D341Med (cell line): ENCODE data around the gene DIAPH2.
"Not testable (repeated sequence)": the region's sequence is repeated elsewhere in the genome, so short reads cannot be mapped to it uniquely, and the experiment has no call there.

Experiments used
- DNase-seq: peaks from one replicate; pipeline ENCODE4 v3.0.0; 2012; ENCODE audit warnings: low spot score

The DIAPH2 gene

GRCh38 chrX:96833333-96833732, 148.7 kb downstream of the DIAPH2 start:
- no peak for DNase-seq

GRCh38 chrX:96834137-96834536, 149.5 kb downstream of the DIAPH2 start:
- DNase-seq = no peak

DNA sequence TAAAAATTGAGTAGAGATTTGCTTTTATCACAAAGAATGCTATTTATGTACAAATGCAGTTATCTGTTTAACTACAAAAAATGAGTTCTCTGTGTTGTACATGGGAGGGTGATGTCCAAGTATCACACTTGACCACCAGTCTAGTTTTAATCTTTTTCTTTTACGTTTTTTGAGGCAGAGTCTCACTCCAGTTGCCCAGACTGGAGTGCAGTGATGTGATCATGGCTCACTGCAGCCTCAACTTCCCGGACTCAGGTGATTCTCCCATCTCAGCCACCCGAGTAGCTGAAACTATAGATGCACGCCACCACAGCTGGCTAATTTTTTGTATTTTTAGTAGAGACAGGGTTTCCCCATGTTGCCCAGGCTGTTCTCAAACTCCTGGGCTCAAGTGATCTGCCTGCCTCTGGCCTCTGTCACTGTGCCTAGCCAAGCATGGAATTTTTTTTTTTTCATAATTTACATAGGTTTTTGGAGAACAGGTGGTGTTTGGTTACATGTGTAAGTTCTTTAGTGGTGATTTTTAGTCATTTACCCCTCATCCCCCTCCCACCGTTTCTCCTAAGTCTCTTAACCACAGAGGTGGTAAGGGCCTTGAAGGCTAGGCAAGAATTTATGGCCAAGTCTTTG, 151.1 kb downstream of the DIAPH2 start:
- no peak for DNase-seq

DNA sequence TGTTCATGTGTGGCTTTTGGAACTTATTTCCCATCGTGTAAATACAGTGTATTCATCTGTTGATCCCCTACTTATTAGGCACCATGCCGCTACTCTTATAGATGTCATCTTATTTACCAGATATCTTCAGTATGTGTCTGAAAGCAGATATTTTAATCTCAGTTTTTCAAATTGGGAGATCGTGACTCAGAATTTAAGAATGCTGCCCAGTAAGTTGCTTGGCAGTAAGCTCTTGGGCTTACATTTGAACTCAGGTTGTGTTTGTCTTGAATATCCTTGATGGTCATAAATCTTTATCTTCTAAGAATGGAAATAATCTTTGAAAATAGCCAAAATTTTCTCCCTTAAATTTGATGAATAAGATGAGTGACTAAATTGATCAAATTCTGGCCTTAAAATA, 153.2 kb downstream of the DIAPH2 start:
- no peak for DNase-seq

DNA sequence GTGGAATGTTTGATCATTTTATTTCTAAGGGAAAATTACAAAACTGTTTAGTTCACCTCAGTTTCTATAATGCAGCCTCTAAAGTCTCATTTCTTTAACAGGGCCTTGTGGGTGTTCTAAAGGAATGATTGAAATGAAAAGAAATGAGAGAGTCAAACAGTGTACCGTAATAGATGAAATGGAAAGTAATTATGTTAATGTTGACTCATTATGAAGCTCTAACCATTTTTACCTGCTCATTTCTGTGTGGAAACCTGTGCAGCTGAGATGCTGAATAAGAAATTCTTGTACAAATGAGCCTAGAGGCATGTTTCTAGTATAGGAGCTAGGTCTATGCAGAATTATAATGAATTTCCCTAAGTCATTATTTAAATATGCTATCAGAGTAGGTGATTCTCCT, 153.9 kb downstream of the DIAPH2 start:
- no peak for DNase-seq

- no peak for DNase-seq
Measured at GRCh38 chrX:96841325-96841724, 156.7 kb downstream of the DIAPH2 start.

DNA sequence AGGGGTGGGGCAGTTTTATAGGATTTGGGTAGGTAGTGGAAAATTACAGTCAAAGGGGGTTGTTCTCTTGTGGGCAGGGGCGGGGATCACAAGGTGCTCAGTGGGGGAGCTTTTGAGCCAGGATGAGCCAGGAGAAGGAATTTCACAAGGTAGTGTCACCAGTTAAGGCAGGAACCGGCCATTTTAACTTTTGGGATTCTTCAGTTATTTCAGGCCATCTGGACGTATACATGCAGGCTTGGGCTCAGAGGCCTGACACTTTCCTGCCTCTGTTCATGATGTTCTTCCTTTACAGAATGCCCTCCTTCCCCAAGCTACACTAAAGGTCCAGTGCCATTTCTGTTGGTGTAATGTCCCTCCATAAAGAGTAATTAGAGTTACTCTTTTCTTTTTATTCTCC, 157.2 kb downstream of the DIAPH2 start:
- not testable (repeated sequence) for DNase-seq

- no peak for DNase-seq
Measured at GRCh38 chrX:96843566-96843965, 158.9 kb downstream of the DIAPH2 start.

DNA sequence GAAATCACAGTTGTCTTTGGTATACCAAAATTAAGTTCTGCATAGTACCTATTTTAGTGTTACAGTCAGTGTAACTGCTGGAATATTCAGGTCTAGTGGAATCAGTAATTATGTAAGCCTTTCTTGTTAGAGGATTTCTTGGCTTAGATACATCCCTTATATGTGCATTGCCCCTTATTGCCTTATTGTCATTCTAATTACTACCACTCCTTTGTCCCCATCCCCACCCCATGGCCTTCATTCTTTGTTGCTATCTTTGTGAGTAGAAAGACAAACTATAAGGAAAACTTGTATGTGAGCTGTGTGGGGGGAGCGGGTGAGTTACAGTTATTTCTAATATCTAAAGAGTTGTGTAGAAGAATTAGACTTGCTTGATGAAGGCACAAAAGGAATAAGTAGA, 162.2 kb downstream of the DIAPH2 start:
- DNase-seq = no peak

GRCh38 chrX:96859422-96859821, 174.8 kb downstream of the DIAPH2 start:
- not testable (repeated sequence) for DNase-seq

DNA sequence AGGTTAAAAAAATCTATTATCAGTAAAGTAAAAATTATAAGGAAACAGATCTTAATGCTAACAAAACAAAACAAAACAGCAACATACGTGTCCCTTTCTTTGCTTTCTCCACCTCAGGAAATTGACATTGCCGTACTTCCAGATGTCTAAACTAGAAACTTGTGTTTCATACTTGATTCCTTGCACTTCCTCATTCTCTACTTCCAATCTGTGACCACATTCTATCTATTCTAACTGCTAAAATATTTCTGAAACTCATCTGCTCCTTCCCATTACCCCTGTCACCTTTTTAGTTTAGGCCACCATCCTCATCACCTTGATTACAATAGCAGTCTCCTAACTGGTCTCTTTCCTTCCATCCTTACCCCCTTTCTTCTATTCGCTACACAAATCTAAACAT, 176.6 kb downstream of the DIAPH2 start:
- no peak for DNase-seq

DNA sequence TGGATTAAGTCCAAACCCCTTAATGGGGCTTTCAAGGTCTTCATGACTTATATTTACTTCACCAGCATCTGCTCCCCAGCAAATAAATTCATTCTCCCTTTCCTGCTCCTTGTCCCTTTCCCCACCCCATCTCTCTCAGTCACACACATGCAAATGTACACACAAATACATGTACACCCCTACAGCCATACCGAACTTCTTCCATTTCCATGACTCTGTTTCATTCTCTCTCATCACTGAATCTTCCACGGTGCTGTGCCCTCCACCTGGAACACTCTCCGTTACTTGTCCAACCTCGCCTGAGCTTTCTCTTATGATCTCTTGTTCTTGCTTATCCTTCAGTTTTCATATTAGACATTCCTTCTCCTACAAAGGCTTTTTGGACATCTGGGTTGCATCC, 177.0 kb downstream of the DIAPH2 start:
- no peak for DNase-seq

GRCh38 chrX:96883608-96884007, 199.0 kb downstream of the DIAPH2 start, which contains the start of gene RPA4:
RPA4 (plus strand) TSS chrX:96883908; CDS start chrX:96884311, 403 bp downstream.
- DNase-seq = no peak

GRCh38 chrX:96884027-96884426, 199.4 kb downstream of the DIAPH2 start:
- DNase-seq = no peak

- no peak for DNase-seq
Measured at GRCh38 chrX:96889726-96890125, 205.1 kb downstream of the DIAPH2 start.

GRCh38 chrX:96906741-96907140, 222.1 kb downstream of the DIAPH2 start:
- DNase-seq = no peak

DNA sequence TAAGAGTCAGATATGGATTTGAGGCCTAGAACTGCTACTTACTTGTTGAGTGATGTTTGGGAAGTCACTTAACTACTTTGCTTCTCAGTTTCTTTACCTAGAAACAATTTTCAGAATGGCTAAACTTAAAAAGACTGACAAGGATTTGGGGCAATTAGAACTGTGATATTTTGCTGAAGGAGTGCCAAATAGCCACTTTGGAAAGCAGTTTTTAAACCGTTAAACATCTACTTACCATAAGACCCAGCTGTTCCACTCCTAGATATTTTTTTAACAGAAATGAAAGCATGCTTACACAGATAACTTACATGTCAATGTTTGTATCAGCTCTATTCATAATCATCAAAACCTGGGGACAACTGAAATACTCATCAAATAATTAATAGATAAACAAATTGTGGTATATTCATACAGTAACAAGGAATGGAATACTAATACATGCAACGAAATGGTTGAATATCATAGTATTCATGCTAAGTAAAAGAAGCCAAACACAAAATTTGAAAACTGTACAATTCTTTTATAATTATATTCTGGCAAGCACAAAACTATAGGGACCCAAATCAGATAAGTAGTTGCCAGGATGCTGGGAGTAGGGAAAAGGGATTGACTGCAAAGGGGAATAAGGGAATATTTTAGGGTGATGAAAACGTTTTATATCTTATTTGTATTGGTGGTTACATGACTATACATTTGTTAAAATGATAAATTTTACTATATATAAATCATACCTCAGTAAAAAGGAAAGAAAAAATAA, 223.1 kb downstream of the DIAPH2 start:
- no peak for DNase-seq

DNA sequence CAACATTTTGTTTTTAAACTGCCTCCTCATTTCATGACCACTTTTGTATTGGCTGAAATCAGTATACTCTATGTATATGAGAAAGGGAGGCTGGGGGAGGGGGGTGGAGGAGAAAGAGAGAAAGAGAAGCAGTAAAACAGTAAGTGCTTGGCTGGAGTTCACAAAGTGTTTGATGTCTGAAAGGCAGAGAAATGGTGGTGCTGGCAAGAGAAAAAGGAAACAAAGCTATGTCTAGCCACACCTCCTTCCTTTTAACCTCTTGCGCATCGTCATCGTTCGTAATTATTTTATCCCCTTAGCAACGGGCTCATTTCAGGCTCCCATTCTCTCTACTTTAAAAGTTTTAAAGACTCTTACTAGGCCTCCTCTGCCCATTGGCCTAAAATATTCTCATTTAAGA, 224.6 kb downstream of the DIAPH2 start:
- DNase-seq = no peak

- DNase-seq = no peak
Measured at GRCh38 chrX:96918864-96919263, 234.2 kb downstream of the DIAPH2 start.

- no peak for DNase-seq
Measured at GRCh38 chrX:96919672-96920071, 235.0 kb downstream of the DIAPH2 start.

GRCh38 chrX:96924581-96924980, 239.9 kb downstream of the DIAPH2 start:
- no peak for DNase-seq

DNA sequence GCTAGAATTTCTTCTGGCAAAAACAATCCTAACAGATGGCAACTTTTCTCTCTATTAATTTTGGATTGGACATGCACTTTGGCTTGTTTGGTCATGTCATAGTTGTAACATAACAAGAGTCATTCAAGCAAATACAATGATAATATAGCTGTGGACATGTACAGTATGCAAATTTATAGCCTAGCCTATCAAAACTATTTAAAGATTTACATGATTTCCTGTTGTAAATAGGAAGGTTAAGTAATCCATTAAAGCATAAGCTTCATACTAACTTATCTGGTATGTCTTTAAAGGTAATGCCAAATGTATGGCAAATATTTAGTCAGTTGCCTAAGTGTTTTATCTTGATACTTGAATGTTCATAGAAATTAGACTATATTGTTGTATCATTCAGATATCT, 244.4 kb downstream of the DIAPH2 start:
- no peak for DNase-seq

- DNase-seq = no peak
Measured at GRCh38 chrX:96957718-96958117, 273.1 kb downstream of the DIAPH2 start.

GRCh38 chrX:96971812-96972211, 287.2 kb downstream of the DIAPH2 start:
- no peak for DNase-seq
